ENCODE data around the gene B3GNT5. TPM values are rescaled to one million over a fixed set of nuclear protein-coding genes. Genes with fewer than 3 reads are reported as not detected.

Gene B3GNT5
- polyA plus RNA-seq, 1 donor from 2014 or later, result not detected

GRCh38 chr3:183249006-183249718 lies 3.9 kb upstream of the B3GNT5 start:
- H3K36me3 Mint-ChIP-seq, result no peaks in the 10 kb centered on the region
- peaks cover 22% of the 10 kb centered on the region for H3K27me3 Mint-ChIP-seq
- H3K9me3 Mint-ChIP-seq, result no peaks in the 10 kb centered on the region
- H3K4me3 Mint-ChIP-seq, result no peak overlapping the region
- H3K4me1 Mint-ChIP-seq, result peaks cover 0 to 6% (median 3%) of the 10 kb centered on the region in 3 donors
- H3K27ac Mint-ChIP-seq, result no peak overlapping the region

GRCh38 chr3:183252118-183252782 lies 803 bp upstream of the B3GNT5 start:
- Mint-ChIP-seq H3K27ac (no peak overlapping the region), H3K36me3 (no peaks in the 10 kb centered on the region), H3K27me3 (peaks cover 29% of the 10 kb centered on the region), H3K4me1 (peaks cover 0 to 11% (median 3%) of the 10 kb centered on the region in 3 donors), H3K4me3 (peak overlapping the region; percentile 36 to 84 (median 68)), H3K9me3 (no peaks in the 10 kb centered on the region)

GRCh38 chr3:183253528-183254486 lies 754 bp downstream of the B3GNT5 start:
- Mint-ChIP-seq H3K27me3 (peaks cover 31% of the 10 kb centered on the region), H3K27ac (peak overlapping the region in 1 of 3 donors; percentile 7), H3K9me3 (no peaks in the 10 kb centered on the region), H3K4me1 (peaks cover 0 to 11% (median 3%) of the 10 kb centered on the region in 3 donors), H3K36me3 (no peaks in the 10 kb centered on the region), H3K4me3 (peak overlapping the region; percentile 64 to 90 (median 80))

GRCh38 chr3:183254487-183255347 lies 1.7 kb downstream of the B3GNT5 start:
- H3K4me3 Mint-ChIP-seq, result peak overlapping the region; percentile 56 to 83 (median 78)
- no peak overlapping the region for H3K27ac Mint-ChIP-seq
- no peaks in the 10 kb centered on the region for H3K9me3 Mint-ChIP-seq
- peaks cover 32% of the 10 kb centered on the region for H3K27me3 Mint-ChIP-seq
- H3K4me1 Mint-ChIP-seq, result peaks cover 3 to 14% (median 3%) of the 10 kb centered on the region in 3 donors
- H3K36me3 Mint-ChIP-seq, result no peaks in the 10 kb centered on the region

- Mint-ChIP-seq H3K27me3 (peaks cover 28% of the 10 kb centered on the region), H3K27ac (no peak overlapping the region), H3K9me3 (no peaks in the 10 kb centered on the region), H3K36me3 (no peaks in the 10 kb centered on the region), H3K4me1 (peaks cover 7 to 19% (median 9%) of the 10 kb centered on the region in 3 donors), H3K4me3 (peak overlapping the region; percentile 42 to 83 (median 66))
Measured at GRCh38 chr3:183255348-183255730, 2.3 kb downstream of the B3GNT5 start.

GRCh38 chr3:183259087-183259486 lies 6.0 kb downstream of the B3GNT5 start:
- Mint-ChIP-seq H3K27ac (no peak overlapping the region), H3K36me3 (no peaks in the 10 kb centered on the region), H3K27me3 (peaks cover 15% of the 10 kb centered on the region), H3K9me3 (no peaks in the 10 kb centered on the region), H3K4me1 (peaks cover 8 to 21% (median 15%) of the 10 kb centered on the region in 3 donors), H3K4me3 (no peak overlapping the region)

GRCh38 chr3:183259621-183260020 lies 6.6 kb downstream of the B3GNT5 start:
- Mint-ChIP-seq H3K4me1 (peaks cover 8 to 21% (median 15%) of the 10 kb centered on the region in 3 donors), H3K27me3 (peaks cover 14% of the 10 kb centered on the region), H3K36me3 (no peaks in the 10 kb centered on the region), H3K9me3 (no peaks in the 10 kb centered on the region), H3K4me3 (peak overlapping the region in 1 of 4 donors; percentile 65), H3K27ac (peak overlapping the region in 2 of 3 donors; percentile 65 to 83)

GRCh38 chr3:183260167-183260904 lies 7.3 kb downstream of the B3GNT5 start:
- peak overlapping the region in 2 of 4 donors; percentile 65 to 69 for H3K4me3 Mint-ChIP-seq
- H3K9me3 Mint-ChIP-seq, result no peaks in the 10 kb centered on the region
- no peaks in the 10 kb centered on the region for H3K36me3 Mint-ChIP-seq
- peaks cover 8% of the 10 kb centered on the region for H3K27me3 Mint-ChIP-seq
- peaks cover 8 to 16% (median 15%) of the 10 kb centered on the region in 3 donors for H3K4me1 Mint-ChIP-seq
- H3K27ac Mint-ChIP-seq, result peak overlapping the region in 2 of 3 donors; percentile 65 to 83

GRCh38 chr3:183261151-183261724 lies 8.2 kb downstream of the B3GNT5 start:
- Mint-ChIP-seq H3K9me3 (no peaks in the 10 kb centered on the region), H3K27me3 (peaks cover 6% of the 10 kb centered on the region), H3K36me3 (no peaks in the 10 kb centered on the region), H3K27ac (no peak overlapping the region), H3K4me3 (no peak overlapping the region), H3K4me1 (peaks cover 8 to 16% (median 15%) of the 10 kb centered on the region in 3 donors)

GRCh38 chr3:183262875-183263378 lies 9.9 kb downstream of the B3GNT5 start:
- peak overlapping the region in 1 of 4 donors; percentile 63 for H3K4me3 Mint-ChIP-seq
- H3K27me3 Mint-ChIP-seq, result peaks cover 7% of the 10 kb centered on the region
- H3K27ac Mint-ChIP-seq, result no peak overlapping the region
- H3K4me1 Mint-ChIP-seq, result peaks cover 8 to 16% (median 15%) of the 10 kb centered on the region in 3 donors
- H3K9me3 Mint-ChIP-seq, result no peaks in the 10 kb centered on the region
- peaks cover 2% of the 10 kb centered on the region for H3K36me3 Mint-ChIP-seq

- Mint-ChIP-seq H3K36me3 (peaks cover 2% of the 10 kb centered on the region), H3K27me3 (peaks cover 4% of the 10 kb centered on the region), H3K4me3 (no peak overlapping the region), H3K27ac (no peak overlapping the region), H3K4me1 (peaks cover 8 to 15% (median 15%) of the 10 kb centered on the region in 3 donors), H3K9me3 (no peaks in the 10 kb centered on the region)
Measured at GRCh38 chr3:183264268-183264667, 11.2 kb downstream of the B3GNT5 start.

- H3K4me1 Mint-ChIP-seq, result peaks cover 4 to 7% (median 6%) of the 10 kb centered on the region in 3 donors
- no peak overlapping the region for H3K4me3 Mint-ChIP-seq
- H3K27ac Mint-ChIP-seq, result no peak overlapping the region
- H3K9me3 Mint-ChIP-seq, result no peaks in the 10 kb centered on the region
- peaks cover 4% of the 10 kb centered on the region for H3K27me3 Mint-ChIP-seq
- peaks cover 2% of the 10 kb centered on the region for H3K36me3 Mint-ChIP-seq
Measured at GRCh38 chr3:183265157-183265642, 12.1 kb downstream of the B3GNT5 start.
